A549 (cell line): ENCODE data around the gene TTC39B. TPM values are rescaled to one million over a fixed set of nuclear protein-coding genes. Genes with fewer than 3 reads are reported as not detected.

Experiments
- ATAC-seq, 2 experiments: fragments of 200-7000 bp in 1 of 2; fragments of >200 bp in 1 of 2; cut with Nextera tagmentation in 1 of 2; cut with Tn5 transposase in 1 of 2; 3 replicates each; pipeline versions ENCODE4 v1.8.0 to v1.9.1; 2018 to 2020; ENCODE audit warnings: mild to moderate bottlenecking in 1 of 2, moderate library complexity in 1 of 2
- CTCF ChIA-PET: fragments of 300-600 bp; sonication (Branson Sonifier 250); formaldehyde crosslinking; extraction: SDS; loops from one replicate; lab custom pipeline; 2021; ENCODE audit warnings: antibody characterized with exemption, inconsistent platforms; lab: Yijun Ruan, JAX
- POLR2A ChIA-PET: fragments of 350-600 bp; formaldehyde crosslinking; extraction: SDS; loops from one replicate; lab custom pipeline; 2021; ENCODE audit warnings: antibody characterized with exemption, inconsistent platforms; lab: Yijun Ruan, JAX
- DNase-seq, 2 experiments: peaks; one replicate each; pipeline versions ENCODE4 v3.0.0 to v3.0.0-alpha.2; 2011 to 2016; ENCODE audit warnings: low read depth in 1 of 2, low spot score in 1 of 2
- FAIRE-seq: peaks from 2 replicates; lab custom pipeline; 2011; peaks lifted over from hg19 to GRCh38; lab: Jason Lieb, UNC
- H3K27ac ChIP-seq, 2 experiments: fragments of >200 bp; sonication (Bioruptor Twin); formaldehyde crosslinking; 3 replicates each; pipeline ENCODE4 v1.5.1; 2016 to 2017
- H3K4me1 ChIP-seq: fragments of >200 bp; sonication (Bioruptor Twin); formaldehyde crosslinking; 3 replicates; pipeline ENCODE4 v1.6.1; 2016
- H3K4me2 ChIP-seq: fragments of >200 bp; sonication (Bioruptor Twin); formaldehyde crosslinking; 3 replicates; pipeline ENCODE4 v1.6.1; 2016
- H3K4me3 ChIP-seq: fragments of >200 bp; sonication (Bioruptor Twin); formaldehyde crosslinking; 3 replicates; pipeline ENCODE4 v1.5.1; 2016
- H3K9me3 ChIP-seq: fragments of >200 bp; sonication (Bioruptor Twin); formaldehyde crosslinking; 3 replicates; pipeline ENCODE4 v1.6.1; 2016
- BHLHE40 ChIP-seq: IDR thresholded peaks from 2 replicates; pipeline ENCODE4 v1.6.1; 2012; ENCODE audit warnings: low read depth, low read length, inconsistent platforms
- CHD2 ChIP-seq: fragments of 150-350 bp; IDR thresholded peaks from 2 replicates; pipeline ENCODE4 v1.6.1; 2014; ENCODE audit warnings: low read length; ENCODE audit not compliant: partially characterized antibody
- EHMT2 ChIP-seq: fragments of 200-600 bp; sonication (generic); IDR thresholded peaks from 2 replicates; pipeline ENCODE4 v1.6.1; 2016; ENCODE audit warnings: antibody characterized with exemption, low read depth, mild to moderate bottlenecking, moderate library complexity
- EP300 ChIP-seq, 2 experiments: fragments of >200 bp; sonication (Bioruptor Twin); formaldehyde crosslinking; IDR thresholded peaks; 2 replicates in 1 of 2; 3 replicates in 1 of 2; pipeline ENCODE4 v1.6.1; 2016 to 2017
- FOSB ChIP-seq: fragments of 250-450 bp; sonication (Bioruptor Pico); IDR thresholded peaks from 2 replicates; pipeline ENCODE4 v1.5.0; 2020; ENCODE audit warnings: mild to moderate bottlenecking, moderate library complexity
- FOSL2 ChIP-seq, 2 experiments: fragments of 450-650 bp in 1 of 2; fragments of >200 bp in 1 of 2; sonication (Bioruptor Twin) in 1 of 2; formaldehyde crosslinking; IDR thresholded peaks; 2 replicates each; pipeline versions ENCODE4 v1.5.0 to v1.6.1; 2016 to 2020; ENCODE audit warnings: mild to moderate bottlenecking in 1 of 2, moderate library complexity in 1 of 2
- HEYL ChIP-seq: fragments of 250-450 bp; sonication (Bioruptor Pico); IDR thresholded peaks from 2 replicates; pipeline ENCODE4 v1.8.0; 2021; ENCODE audit warnings: mild to moderate bottlenecking, moderate library complexity
- HOXA7 ChIP-seq: fragments of 250-450 bp; sonication (Bioruptor Pico); IDR thresholded peaks from 2 replicates; pipeline ENCODE4 v1.5.0; 2020; ENCODE audit warnings: mild to moderate bottlenecking, moderate library complexity
- KDM1A ChIP-seq: fragments of 200-600 bp; sonication (generic); IDR thresholded peaks from 2 replicates; pipeline ENCODE4 v1.6.1; 2016; ENCODE audit warnings: low read depth, mild to moderate bottlenecking
- MAZ ChIP-seq: fragments of 150-350 bp; IDR thresholded peaks from 2 replicates; pipeline ENCODE4 v1.6.1; 2014; ENCODE audit warnings: antibody characterized with exemption, low read depth, low read length, borderline replicate concordance
- NPAS2 ChIP-seq: fragments of 250-450 bp; sonication (Bioruptor Pico); IDR thresholded peaks from 2 replicates; pipeline ENCODE4 v1.8.0; 2022; ENCODE audit warnings: mild to moderate bottlenecking, moderate library complexity, borderline replicate concordance
- NR3C1 ChIP-seq: fragments of >200 bp; sonication (Bioruptor Twin); formaldehyde crosslinking; IDR thresholded peaks from 3 replicates; pipeline ENCODE4 v1.6.1; 2017
- POLR2AphosphoS2 ChIP-seq: conservative IDR thresholded peaks from 2 replicates; pipeline ENCODE4 v1.6.1; 2012; ENCODE audit warnings: low read length, improper control_type of control experiment, inconsistent platforms
- RARB ChIP-seq: fragments of 250-450 bp; sonication (Bioruptor Pico); IDR thresholded peaks from 2 replicates; pipeline ENCODE4 v1.8.0; 2021; ENCODE audit warnings: mild to moderate bottlenecking, moderate library complexity
- SMC3 ChIP-seq: fragments of >200 bp; sonication (Bioruptor Twin); formaldehyde crosslinking; IDR thresholded peaks from 3 replicates; pipeline ENCODE4 v1.6.1; 2018; ENCODE audit warnings: inconsistent platforms
- TFCP2L1 ChIP-seq: fragments of 250-450 bp; sonication (Bioruptor Pico); IDR thresholded peaks from 2 replicates; pipeline ENCODE4 v1.5.0; 2021; ENCODE audit warnings: mild to moderate bottlenecking
- ZC3H11A ChIP-seq: fragments of 450-650 bp; IDR thresholded peaks from 2 replicates; pipeline ENCODE4 v1.6.1; 2014; ENCODE audit warnings: antibody characterized with exemption, mild to moderate bottlenecking
- WGBS: methylation state at CpG from one replicate; pipeline ENCODE4 v1.1.6; 2017; ENCODE audit errors: missing lambda C conversion rate; 5-methylcytosine and 5-hydroxymethylcytosine counted together
- polyA plus RNA-seq, 4 experiments: library from polyadenylated mRNA; depleted of rRNA in 3 of 4; stranded (reverse); fragments of >200 nt; fragmentation: RNase III in 1 of 4; extraction: RNeasy Plus Mini Kit Qiagen cat#74134 plus additional on column Dnase treatment in 1 of 4; gene quantifications; 2 replicates in 3 of 4; 3 replicates in 1 of 4; pipeline ENCODE4 v1.2.3, GENCODE V29; 2011 to 2017
- TF ChIP-seq, protein P1 (sequence below): IDR thresholded peaks from 2 replicates; pipeline ENCODE4 v1.6.1; 2012
- TF ChIP-seq, protein P2 (sequence below): fragments of >200 bp; sonication (Bioruptor Twin); formaldehyde crosslinking; IDR thresholded peaks from 3 replicates; pipeline ENCODE4 v1.6.1; 2016
- TF ChIP-seq, protein P3 (sequence below): fragments of >200 bp; sonication (Bioruptor Twin); formaldehyde crosslinking; IDR thresholded peaks from 2 replicates; pipeline ENCODE4 v1.6.1; 2016
- TF ChIP-seq, protein P4 (sequence below): fragments of 250-450 bp; sonication (Bioruptor Pico); IDR thresholded peaks from 2 replicates; pipeline ENCODE4 v1.5.0; 2020; ENCODE audit warnings: low read depth, mild to moderate bottlenecking, moderate library complexity

TTC39B gene
- polyA plus RNA-seq, 2 of the 4 experiments (the other 2 are of a cell fraction) = 0.94 to 4.4 TPM

DNA sequence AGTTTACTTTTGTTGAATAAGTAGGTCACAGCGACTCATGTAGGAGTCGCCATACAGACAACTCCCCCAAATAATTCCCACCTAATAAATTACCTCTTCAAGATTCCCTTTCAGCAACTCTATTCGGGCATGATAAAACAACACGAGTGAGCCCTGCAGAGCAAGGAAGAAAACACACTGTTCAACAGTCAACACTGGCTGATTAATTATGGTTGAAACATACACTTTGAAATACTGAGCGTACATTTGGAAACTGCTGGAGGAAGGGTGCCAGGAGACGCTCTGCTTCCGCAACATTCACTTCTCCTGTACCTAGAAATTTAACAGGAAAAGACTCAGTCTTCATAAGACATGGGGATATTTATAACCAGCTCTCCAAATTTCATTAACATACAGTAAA, 117.5 kb downstream of the TTC39B start:
- no peak for DNase-seq
- POLR2A ChIA-PET = no interaction called here
- TF ChIP-seq FOSB (no peak), RARB (CRISPR knock-in tag) (no peak), EHMT2 (no peak), KDM1A (no peak), ZC3H11A (no peak), NR3C1 (no peak), TFCP2L1 (no peak), MAZ (no peak), SMC3 (no peak), NPAS2 (CRISPR knock-in tag) (no peak), BHLHE40 (no peak), HEYL (CRISPR knock-in tag) (no peak), CHD2 (no peak), FOSL2 (IDR thresholded peaks at IDR 0.05) (no peak), FOSL2 (CRISPR knock-in tag; IDR thresholded peaks at IDR 0.05) (no peak), HOXA7 (no peak), POLR2AphosphoS2 (no peak)
- TF ChIP-seq, protein P1, sequence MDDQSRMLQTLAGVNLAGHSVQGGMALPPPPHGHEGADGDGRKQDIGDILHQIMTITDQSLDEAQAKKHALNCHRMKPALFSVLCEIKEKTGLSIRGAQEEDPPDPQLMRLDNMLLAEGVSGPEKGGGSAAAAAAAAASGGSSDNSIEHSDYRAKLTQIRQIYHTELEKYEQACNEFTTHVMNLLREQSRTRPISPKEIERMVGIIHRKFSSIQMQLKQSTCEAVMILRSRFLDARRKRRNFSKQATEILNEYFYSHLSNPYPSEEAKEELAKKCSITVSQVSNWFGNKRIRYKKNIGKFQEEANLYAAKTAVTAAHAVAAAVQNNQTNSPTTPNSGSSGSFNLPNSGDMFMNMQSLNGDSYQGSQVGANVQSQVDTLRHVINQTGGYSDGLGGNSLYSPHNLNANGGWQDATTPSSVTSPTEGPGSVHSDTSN = no peak
- TF ChIP-seq, protein P2, sequence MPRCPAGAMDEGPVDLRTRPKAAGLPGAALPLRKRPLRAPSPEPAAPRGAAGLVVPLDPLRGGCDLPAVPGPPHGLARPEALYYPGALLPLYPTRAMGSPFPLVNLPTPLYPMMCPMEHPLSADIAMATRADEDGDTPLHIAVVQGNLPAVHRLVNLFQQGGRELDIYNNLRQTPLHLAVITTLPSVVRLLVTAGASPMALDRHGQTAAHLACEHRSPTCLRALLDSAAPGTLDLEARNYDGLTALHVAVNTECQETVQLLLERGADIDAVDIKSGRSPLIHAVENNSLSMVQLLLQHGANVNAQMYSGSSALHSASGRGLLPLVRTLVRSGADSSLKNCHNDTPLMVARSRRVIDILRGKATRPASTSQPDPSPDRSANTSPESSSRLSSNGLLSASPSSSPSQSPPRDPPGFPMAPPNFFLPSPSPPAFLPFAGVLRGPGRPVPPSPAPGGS = no peak
- TF ChIP-seq, protein P3, sequence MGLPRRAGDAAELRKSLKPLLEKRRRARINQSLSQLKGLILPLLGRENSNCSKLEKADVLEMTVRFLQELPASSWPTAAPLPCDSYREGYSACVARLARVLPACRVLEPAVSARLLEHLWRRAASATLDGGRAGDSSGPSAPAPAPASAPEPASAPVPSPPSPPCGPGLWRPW = no peak
- TF ChIP-seq, protein P4, sequence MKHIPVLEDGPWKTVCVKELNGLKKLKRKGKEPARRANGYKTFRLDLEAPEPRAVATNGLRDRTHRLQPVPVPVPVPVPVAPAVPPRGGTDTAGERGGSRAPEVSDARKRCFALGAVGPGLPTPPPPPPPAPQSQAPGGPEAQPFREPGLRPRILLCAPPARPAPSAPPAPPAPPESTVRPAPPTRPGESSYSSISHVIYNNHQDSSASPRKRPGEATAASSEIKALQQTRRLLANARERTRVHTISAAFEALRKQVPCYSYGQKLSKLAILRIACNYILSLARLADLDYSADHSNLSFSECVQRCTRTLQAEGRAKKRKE = no peak
- WGBS = 82% methylated on average over 7 of the region's 7 CpGs
- no peak for FAIRE-seq
- no peaks in the 10 kb centered on the region for H3K9me3 ChIP-seq
- no peak overlapping the region for H3K4me2 ChIP-seq
- ATAC-seq = no peak
- no peak overlapping the region for H3K27ac ChIP-seq
- no peak overlapping the region for H3K4me3 ChIP-seq
- CTCF ChIA-PET = no interaction called here
- H3K4me1 ChIP-seq = no peaks in the 10 kb centered on the region

DNA sequence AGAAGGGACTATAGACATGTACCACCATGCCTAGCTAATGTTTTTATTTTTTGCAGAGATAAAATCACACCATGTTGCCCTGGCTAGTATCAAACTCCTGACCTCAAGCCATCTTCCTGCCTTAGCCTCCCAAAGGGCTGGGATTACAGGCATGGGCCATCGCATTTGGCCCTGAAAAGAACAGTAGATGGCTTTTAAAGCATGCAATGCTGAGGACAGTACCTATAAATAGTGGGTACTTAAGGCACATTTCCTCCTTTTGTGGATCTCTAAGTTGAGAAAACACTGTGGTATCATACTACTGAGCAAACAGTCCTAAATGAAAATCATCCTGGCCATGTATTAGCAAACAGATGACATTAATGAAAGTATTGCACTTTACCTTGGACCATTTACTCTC, 119.4 kb downstream of the TTC39B start:
- CTCF ChIA-PET = interaction anchor here (0.7 kb wide), 1 partner anchor 25 kb away, joined by 4 read pairs; no protein-coding TSS in a partner anchor
- Histone ChIP-seq H3K4me3 (no peak overlapping the region), H3K27ac (no peak overlapping the region), H3K4me1 (no peaks in the 10 kb centered on the region), H3K9me3 (no peaks in the 10 kb centered on the region), H3K4me2 (no peak overlapping the region)
- FAIRE-seq (no peak), DNase-seq (no peak), ATAC-seq (no peak)
- POLR2A ChIA-PET = no interaction called here
- TF ChIP-seq, protein P2 = no peak
- TF ChIP-seq EP300 (IDR thresholded peaks at IDR 0.05) = no peak
- 67% methylated on average over 1 of the region's 1 CpG for WGBS

DNA sequence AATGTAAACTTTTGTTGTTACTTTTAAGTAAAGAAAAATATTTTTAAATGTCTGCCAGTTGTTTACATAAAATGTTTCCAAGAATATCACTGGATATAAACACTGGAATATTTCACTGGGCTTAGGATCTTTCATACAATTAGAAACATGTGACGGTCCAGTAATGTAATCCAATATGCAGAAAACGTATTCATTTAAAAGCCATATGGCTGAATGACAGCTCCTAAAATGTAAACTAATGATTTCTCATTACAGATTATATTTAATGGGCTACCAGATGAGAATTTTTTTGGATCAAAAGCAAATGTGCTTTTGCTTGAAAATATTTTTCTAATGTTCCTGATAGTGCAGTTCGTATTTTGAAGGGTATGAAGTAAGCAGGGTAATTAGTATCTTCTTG, 124.3 kb downstream of the TTC39B start:
- H3K9me3 ChIP-seq = no peaks in the 10 kb centered on the region
- WGBS = 75% methylated on average over 3 of the region's 3 CpGs
- H3K4me3 ChIP-seq = no peak overlapping the region
- FAIRE-seq (no peak), ATAC-seq (no peak)
- H3K4me2 ChIP-seq = no peak overlapping the region
- POLR2A ChIA-PET = no interaction called here
- no peak for TF ChIP-seq HOXA7
- TF ChIP-seq, all 56 proteins: peak for 0
- Histone ChIP-seq H3K27ac (no peak overlapping the region), H3K4me1 (no peaks in the 10 kb centered on the region)
- CTCF ChIA-PET = no interaction called here
- no peak for DNase-seq
